ENCODE results near the gene CACNA1C.
"Not testable (repeated sequence)": the region's sequence is repeated elsewhere in the genome, so short reads cannot be mapped to it uniquely, and the experiment has no call there.

CACNA1C gene

GRCh38 chr12:2236506-2237294, 183.9 kb downstream of the CACNA1C start:
- DNase-seq, result no peak

- no peak for DNase-seq
Observed at GRCh38 chr12:2238111-2238510, 185.3 kb downstream of the CACNA1C start.

- no peak for DNase-seq
Observed at GRCh38 chr12:2239381-2239871, 186.6 kb downstream of the CACNA1C start.

GRCh38 chr12:2240390-2240789, 187.6 kb downstream of the CACNA1C start:
- no peak for DNase-seq

- no peak for DNase-seq
Observed at GRCh38 chr12:2240984-2241383, 188.2 kb downstream of the CACNA1C start.

GRCh38 chr12:2242216-2242615, 189.4 kb downstream of the CACNA1C start:
- DNase-seq, result no peak

- DNase-seq, result no peak
Observed at GRCh38 chr12:2242816-2243215, 190.0 kb downstream of the CACNA1C start.

- DNase-seq, result no peak
Observed at GRCh38 chr12:2243275-2243674, 190.5 kb downstream of the CACNA1C start.

GRCh38 chr12:2244013-2244861, 191.4 kb downstream of the CACNA1C start:
- no peak for DNase-seq

- DNase-seq, result no peak
Observed at GRCh38 chr12:2246358-2246757, 193.6 kb downstream of the CACNA1C start.

GRCh38 chr12:2247120-2247519, 194.3 kb downstream of the CACNA1C start:
- DNase-seq, result no peak

GRCh38 chr12:2247596-2247995, 194.8 kb downstream of the CACNA1C start:
- DNase-seq, result no peak

GRCh38 chr12:2248087-2248900, 195.5 kb downstream of the CACNA1C start:
- no peak for DNase-seq

GRCh38 chr12:2248901-2249381, 196.2 kb downstream of the CACNA1C start:
- no peak for DNase-seq

GRCh38 chr12:2250797-2251196, 198.0 kb downstream of the CACNA1C start:
- DNase-seq, result no peak

GRCh38 chr12:2251526-2252209, 198.9 kb downstream of the CACNA1C start:
- DNase-seq, result no peak

- DNase-seq, result no peak
Observed at GRCh38 chr12:2255311-2255710, 202.5 kb downstream of the CACNA1C start.

- DNase-seq, result not testable (repeated sequence)
Observed at GRCh38 chr12:2255731-2256130, 202.9 kb downstream of the CACNA1C start.

- no peak for DNase-seq
Observed at GRCh38 chr12:2256453-2256852, 203.7 kb downstream of the CACNA1C start.

- no peak for DNase-seq
Observed at GRCh38 chr12:2256915-2257314, 204.1 kb downstream of the CACNA1C start.

- no peak for DNase-seq
Observed at GRCh38 chr12:2258025-2258424, 205.2 kb downstream of the CACNA1C start.

- DNase-seq, result no peak
Observed at GRCh38 chr12:2259369-2259768, 206.6 kb downstream of the CACNA1C start.

Data from central memory CD4-positive, alpha-beta T cell (primary cell).